ENCODE results near the gene LYPD8. TPM values are rescaled to one million over a fixed set of nuclear protein-coding genes. Genes with fewer than 3 reads are reported as not detected.

Gene LYPD8
- total RNA-seq, 1 donor from 2014 or later, result not detected

GRCh38 chr1:248736977-248737376 lies 18.6 kb downstream of the LYPD8 start:
- Histone ChIP-seq H3K9ac (no peak overlapping the region), H3K36me3 (no peaks in the 10 kb centered on the region), H3K9me3 (ENCODE audit: low read depth) (peaks cover 4% of the 10 kb centered on the region), H3K4me1 (no peaks in the 10 kb centered on the region), H2AFZ (replicated peaks) (no peak overlapping the region), H3K4me2 (no peak overlapping the region), H3K27me3 (no peaks in the 10 kb centered on the region), H3K79me2 (ENCODE audit: low read depth) (no peaks in the 10 kb centered on the region), H3K27ac (no peak overlapping the region), H4K20me1 (ENCODE audit: low read depth) (no peaks in the 10 kb centered on the region), H3K4me3 (no peak overlapping the region), H3F3A (ENCODE audit: low read depth) (no peaks in the 10 kb centered on the region)
- H3K9me3 Mint-ChIP-seq, result peaks cover 41% of the 10 kb centered on the region
- H3K4me1 Mint-ChIP-seq, result no peaks in the 10 kb centered on the region
- no peak for DNase-seq (ENCODE audit: low spot score)
- no peaks in the 10 kb centered on the region for H3K36me3 Mint-ChIP-seq
- peaks cover 12% of the 10 kb centered on the region for H3K27me3 Mint-ChIP-seq (ENCODE audit: insufficient read depth, low read depth)
- TF ChIP-seq EZH2phosphoT487 (IDR thresholded peaks at IDR 0.05) (no peak), EZH2 (IDR thresholded peaks at IDR 0.05) (no peak), CTCF (IDR thresholded peaks at IDR 0.05) (no peak)
- H3K27ac Mint-ChIP-seq, result no peak overlapping the region
- no peak overlapping the region for H3K4me3 Mint-ChIP-seq

GRCh38 chr1:248733566-248733965 lies 22.0 kb downstream of the LYPD8 start:
- Mint-ChIP-seq H3K4me1 (no peaks in the 10 kb centered on the region), H3K27ac (no peak overlapping the region), H3K9me3 (peaks cover 31% of the 10 kb centered on the region), H3K36me3 (no peaks in the 10 kb centered on the region), H3K4me3 (no peak overlapping the region), H3K27me3 (ENCODE audit: insufficient read depth, low read depth) (peaks cover 10% of the 10 kb centered on the region)
- Histone ChIP-seq H3K9me3 (ENCODE audit: low read depth) (peaks cover 4% of the 10 kb centered on the region), H3K79me2 (ENCODE audit: low read depth) (no peaks in the 10 kb centered on the region), H3K4me1 (no peaks in the 10 kb centered on the region), H3K36me3 (no peaks in the 10 kb centered on the region), H2AFZ (replicated peaks) (no peak overlapping the region), H3K4me2 (no peak overlapping the region), H3K4me3 (no peak overlapping the region), H3K9ac (no peak overlapping the region), H3K27me3 (no peaks in the 10 kb centered on the region), H3F3A (ENCODE audit: low read depth) (no peaks in the 10 kb centered on the region), H3K27ac (no peak overlapping the region), H4K20me1 (ENCODE audit: low read depth) (no peaks in the 10 kb centered on the region)
- TF ChIP-seq EZH2 (IDR thresholded peaks at IDR 0.05), result no peak
- no peak for TF ChIP-seq EZH2phosphoT487 (IDR thresholded peaks at IDR 0.05)
- no peak for TF ChIP-seq CTCF (IDR thresholded peaks at IDR 0.05)
- no peak for DNase-seq (ENCODE audit: low spot score)

- no peaks in the 10 kb centered on the region for H3K4me1 ChIP-seq
- no peaks in the 10 kb centered on the region for H3K36me3 ChIP-seq
- H3K9ac ChIP-seq, result no peak overlapping the region
- TF ChIP-seq EZH2 (IDR thresholded peaks at IDR 0.05) (no peak), CTCF (IDR thresholded peaks at IDR 0.05) (no peak), EZH2phosphoT487 (IDR thresholded peaks at IDR 0.05) (no peak)
- no peaks in the 10 kb centered on the region for H3K27me3 ChIP-seq
- Mint-ChIP-seq H3K36me3 (no peaks in the 10 kb centered on the region), H3K27me3 (ENCODE audit: insufficient read depth, low read depth) (no peaks in the 10 kb centered on the region), H3K4me3 (no peak overlapping the region), H3K27ac (no peak overlapping the region), H3K4me1 (no peaks in the 10 kb centered on the region), H3K9me3 (peaks cover 19% of the 10 kb centered on the region)
- no peaks in the 10 kb centered on the region for H3F3A ChIP-seq (ENCODE audit: low read depth)
- no peak overlapping the region for H3K27ac ChIP-seq
- no peaks in the 10 kb centered on the region for H3K79me2 ChIP-seq (ENCODE audit: low read depth)
- H2AFZ ChIP-seq (replicated peaks), result no peak overlapping the region
- no peak overlapping the region for H3K4me3 ChIP-seq
- H3K9me3 ChIP-seq (ENCODE audit: low read depth), result peaks cover 20% of the 10 kb centered on the region
- no peak overlapping the region for H3K4me2 ChIP-seq
- H4K20me1 ChIP-seq (ENCODE audit: low read depth), result no peaks in the 10 kb centered on the region
- no peak for DNase-seq (ENCODE audit: low spot score)
Measured at GRCh38 chr1:248730507-248731335, 24.8 kb downstream of the LYPD8 start.

Measured in neural progenitor cell (in vitro differentiated cells).